Endothelial cell of hepatic sinusoid (primary cell): ENCODE results near the gene PPP1R3C.

Source experiments
- in situ Hi-C: cut with HindIII; loops from 2 replicates; pipeline ENCODE4 v1.10.0; 2017; ENCODE audit warnings: low sequenced_read_pairs

Gene PPP1R3C

GRCh38 chr10:91630625-91631024 is 2.2 kb downstream of the PPP1R3C start:
- in situ Hi-C loops: no loop called here

GRCh38 chr10:91629715-91630549 is 2.9 kb downstream of the PPP1R3C start:
- in situ Hi-C loops: no loop called here

- in situ Hi-C loops: no loop called here
Observed at GRCh38 chr10:91628383-91628782, 4.5 kb downstream of the PPP1R3C start.

GRCh38 chr10:91627344-91628102 is 5.3 kb downstream of the PPP1R3C start:
- in situ Hi-C loops: no loop called here

GRCh38 chr10:91626936-91627335 is 5.9 kb downstream of the PPP1R3C start:
- in situ Hi-C loops: no loop called here

GRCh38 chr10:91624633-91625032 is 8.2 kb downstream of the PPP1R3C start:
- in situ Hi-C loops: no loop called here

- in situ Hi-C loops: no loop called here
Observed at GRCh38 chr10:91622601-91623000, 10.3 kb downstream of the PPP1R3C start.

- in situ Hi-C loops: no loop called here
Observed at GRCh38 chr10:91621483-91622113, 11.3 kb downstream of the PPP1R3C start.

GRCh38 chr10:91617072-91617609 is 15.7 kb downstream of the PPP1R3C start:
- in situ Hi-C loops: no loop called here

GRCh38 chr10:91616137-91616536 is 16.7 kb downstream of the PPP1R3C start:
- in situ Hi-C loops: no loop called here

- in situ Hi-C loops: no loop called here
Observed at GRCh38 chr10:91614225-91614624, 18.6 kb downstream of the PPP1R3C start.

- in situ Hi-C loops: no loop called here
Observed at GRCh38 chr10:91613411-91614187, 19.3 kb downstream of the PPP1R3C start.

GRCh38 chr10:91610919-91611318 is 22.0 kb downstream of the PPP1R3C start:
- in situ Hi-C loops: no loop called here

- in situ Hi-C loops: no loop called here
Observed at GRCh38 chr10:91610444-91610843, 22.4 kb downstream of the PPP1R3C start.

- in situ Hi-C loops: no loop called here
Observed at GRCh38 chr10:91607646-91608403, 25.0 kb downstream of the PPP1R3C start.

- in situ Hi-C loops: no loop called here
Observed at GRCh38 chr10:91605968-91606367, 26.9 kb downstream of the PPP1R3C start.

GRCh38 chr10:91604553-91605534 is 28.0 kb downstream of the PPP1R3C start:
- in situ Hi-C loops: no loop called here

GRCh38 chr10:91603931-91604331 is 28.9 kb downstream of the PPP1R3C start:
- in situ Hi-C loops: no loop called here
